Prostate gland (tissue), 2 donors: ENCODE data around the gene AK9.

Experiments
- POLR2A ChIP-seq: fragments of 450-650 bp; IDR thresholded peaks from one replicate; pipeline ENCODE4 v1.6.1; 2016; ENCODE audit warnings: antibody characterized with exemption, mild to moderate bottlenecking
- POLR2AphosphoS5 ChIP-seq: sonication (generic); formaldehyde crosslinking; IDR thresholded peaks from one replicate; pipeline ENCODE4 v1.6.1; 2017; ENCODE audit warnings: antibody characterized with exemption
- TF ChIP-seq, protein P1 (sequence below), 4 experiments: fragments of 200-600 bp in 2 of 4; fragments of 450-650 bp in 2 of 4; sonication (generic) in 2 of 4; IDR thresholded peaks; 1 replicate in 3 of 4; 2 replicates in 1 of 4; pipeline ENCODE4 v1.5.1; 2016 to 2019; ENCODE audit warnings: antibody characterized with exemption in 4 of 4, mild to moderate bottlenecking in 2 of 4, moderate library complexity in 2 of 4

DNA sequence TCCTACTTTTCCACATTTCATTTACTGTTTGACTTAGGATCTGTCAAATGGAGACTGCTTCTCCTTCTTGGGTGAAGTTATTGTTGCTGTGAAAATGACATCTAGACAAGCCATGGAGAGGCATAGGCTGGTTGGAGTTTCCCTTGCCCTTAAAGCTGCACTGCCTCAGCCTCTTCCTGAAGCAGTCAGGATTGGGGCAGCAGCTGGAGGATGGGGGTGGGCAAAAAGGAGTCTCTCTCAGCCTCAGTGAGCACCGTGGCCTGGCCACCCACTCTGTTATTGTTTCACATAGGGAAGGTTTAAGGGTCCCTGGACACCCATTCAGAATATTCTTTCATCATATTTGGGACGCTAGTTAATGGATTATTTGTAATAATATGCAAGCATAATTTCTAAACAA, 200.3 kb downstream of the AK9 start:
- TF ChIP-seq, protein P1, sequence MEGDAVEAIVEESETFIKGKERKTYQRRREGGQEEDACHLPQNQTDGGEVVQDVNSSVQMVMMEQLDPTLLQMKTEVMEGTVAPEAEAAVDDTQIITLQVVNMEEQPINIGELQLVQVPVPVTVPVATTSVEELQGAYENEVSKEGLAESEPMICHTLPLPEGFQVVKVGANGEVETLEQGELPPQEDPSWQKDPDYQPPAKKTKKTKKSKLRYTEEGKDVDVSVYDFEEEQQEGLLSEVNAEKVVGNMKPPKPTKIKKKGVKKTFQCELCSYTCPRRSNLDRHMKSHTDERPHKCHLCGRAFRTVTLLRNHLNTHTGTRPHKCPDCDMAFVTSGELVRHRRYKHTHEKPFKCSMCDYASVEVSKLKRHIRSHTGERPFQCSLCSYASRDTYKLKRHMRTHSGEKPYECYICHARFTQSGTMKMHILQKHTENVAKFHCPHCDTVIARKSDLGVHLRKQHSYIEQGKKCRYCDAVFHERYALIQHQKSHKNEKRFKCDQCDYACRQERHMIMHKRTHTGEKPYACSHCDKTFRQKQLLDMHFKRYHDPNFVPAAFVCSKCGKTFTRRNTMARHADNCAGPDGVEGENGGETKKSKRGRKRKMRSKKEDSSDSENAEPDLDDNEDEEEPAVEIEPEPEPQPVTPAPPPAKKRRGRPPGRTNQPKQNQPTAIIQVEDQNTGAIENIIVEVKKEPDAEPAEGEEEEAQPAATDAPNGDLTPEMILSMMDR (IDR thresholded peaks at IDR 0.05): no peak
- TF ChIP-seq POLR2A (no peak), POLR2AphosphoS5 (no peak)
